ENCODE measurements around the gene CEMIP. TPM values are rescaled to one million over a fixed set of nuclear protein-coding genes. Genes with fewer than 3 reads are reported as not detected.

The CEMIP gene
- polyA plus RNA-seq, 1 experiment: 221 TPM

GRCh38 chr15:80837006-80837405, 57.8 kb downstream of the CEMIP start:
- H3K9me3 ChIP-seq (ENCODE audit: control insufficient read depth, insufficient read depth, low read length): no peaks in the 10 kb centered on the region; the same call in 1 of the 2 replicates
- POLR2A ChIA-PET: no interaction called here
- no peak overlapping the region for H3K27ac ChIP-seq (ENCODE audit: low read depth, low read length)
- H3K27me3 ChIP-seq (ENCODE audit: control insufficient read depth, insufficient read depth, low read length): peaks cover 18% of the 10 kb centered on the region
- no peak for DNase-seq (ENCODE audit: low read depth, low spot score)
- TF ChIP-seq CTCF (IDR thresholded peaks at IDR 0.05; ENCODE audit: low read depth, low read length): no peak
- H3K4me3 ChIP-seq (ENCODE audit: low read depth, low read length): no peak overlapping the region
- CTCF ChIA-PET: no interaction called here

DNA sequence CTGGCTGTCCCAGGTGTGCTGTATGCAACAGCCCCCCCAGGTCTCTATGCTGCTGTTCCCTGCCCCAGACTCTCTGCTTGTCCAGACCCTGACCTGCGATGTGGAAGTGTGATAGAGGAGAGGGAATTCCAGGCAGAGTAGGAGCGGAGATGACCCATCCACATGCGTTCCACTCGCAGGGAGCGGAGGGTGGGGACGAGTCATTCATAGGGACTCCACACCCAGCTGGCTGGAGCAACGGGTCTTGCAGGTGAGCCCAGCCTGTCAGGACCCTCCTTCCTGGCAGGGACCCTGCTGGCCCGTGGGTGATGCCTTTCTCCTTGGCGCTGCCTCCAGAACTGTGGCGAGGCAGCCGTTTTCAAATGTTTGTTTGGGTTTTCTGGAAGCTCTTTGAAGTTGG, 58.8 kb downstream of the CEMIP start:
- H3K27ac ChIP-seq (ENCODE audit: low read depth, low read length): no peak overlapping the region
- no peaks in the 10 kb centered on the region; the same call in 1 of the 2 replicates for H3K9me3 ChIP-seq (ENCODE audit: control insufficient read depth, insufficient read depth, low read length)
- peaks cover 16% of the 10 kb centered on the region for H3K27me3 ChIP-seq (ENCODE audit: control insufficient read depth, insufficient read depth, low read length)
- ChIA-PET CTCF (no interaction called here), POLR2A (no interaction called here)
- H3K4me3 ChIP-seq (ENCODE audit: low read depth, low read length): no peak overlapping the region
- no peak for TF ChIP-seq CTCF (IDR thresholded peaks at IDR 0.05; ENCODE audit: low read depth, low read length)
- DNase-seq (ENCODE audit: low read depth, low spot score): no peak

DNA sequence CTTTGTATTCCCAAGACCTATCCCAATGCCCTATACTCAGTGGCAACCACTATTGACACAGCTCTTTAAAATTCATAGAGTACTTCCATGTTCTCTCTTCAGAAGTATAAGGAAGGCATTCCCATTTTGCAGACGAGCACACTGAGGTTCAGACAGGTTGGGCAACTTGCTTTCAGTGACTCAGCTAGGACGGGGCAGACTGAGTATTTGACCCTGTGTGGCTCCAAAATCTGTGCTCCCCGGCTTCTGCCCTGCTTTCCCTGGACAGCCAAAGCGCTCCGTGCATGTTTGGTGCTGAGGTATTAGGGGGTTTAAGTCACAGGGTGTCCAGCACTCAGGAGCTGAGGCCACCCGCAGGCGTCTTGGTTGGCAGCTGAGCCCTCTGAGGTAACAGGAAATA, 59.5 kb downstream of the CEMIP start:
- no peak for DNase-seq (ENCODE audit: low read depth, low spot score)
- POLR2A ChIA-PET: interaction anchor here (1.0 kb wide), 1 partner anchor 23 kb away, joined by 4 read pairs; no protein-coding TSS in a partner anchor
- TF ChIP-seq CTCF (IDR thresholded peaks at IDR 0.05; ENCODE audit: low read depth, low read length): no peak
- H3K27me3 ChIP-seq (ENCODE audit: control insufficient read depth, insufficient read depth, low read length): peaks cover 16% of the 10 kb centered on the region
- no peaks in the 10 kb centered on the region; the same call in 1 of the 2 replicates for H3K9me3 ChIP-seq (ENCODE audit: control insufficient read depth, insufficient read depth, low read length)
- H3K27ac ChIP-seq (ENCODE audit: low read depth, low read length): no peak overlapping the region
- H3K4me3 ChIP-seq (ENCODE audit: low read depth, low read length): no peak overlapping the region
- CTCF ChIA-PET: no interaction called here

DNA sequence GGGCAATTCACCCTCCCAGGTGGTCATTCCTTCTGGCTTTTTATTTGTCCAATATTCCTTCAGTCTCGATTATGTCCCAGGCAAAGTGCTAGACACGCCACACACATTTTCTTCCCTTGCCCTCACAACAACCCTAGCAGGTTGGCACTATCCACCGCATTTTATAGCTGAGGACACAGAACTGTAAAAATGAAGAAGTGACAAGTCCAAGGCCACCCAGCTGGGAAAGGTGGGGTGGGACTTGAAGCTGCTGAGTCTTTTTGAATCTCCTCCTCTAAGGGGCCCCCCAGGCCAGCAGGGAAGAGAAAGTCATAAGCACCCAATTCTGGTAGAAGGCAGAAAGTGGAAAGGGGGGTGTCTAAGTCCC, 60.6 kb downstream of the CEMIP start:
- Histone ChIP-seq H3K4me3 (ENCODE audit: low read depth, low read length) (no peak overlapping the region), H3K27me3 (ENCODE audit: control insufficient read depth, insufficient read depth, low read length) (peaks cover 19% of the 10 kb centered on the region), H3K9me3 (ENCODE audit: control insufficient read depth, insufficient read depth, low read length) (no peaks in the 10 kb centered on the region; the same call in 1 of the 2 replicates), H3K27ac (ENCODE audit: low read depth, low read length) (no peak overlapping the region)
- POLR2A ChIA-PET: interaction anchor here (1.0 kb wide), 1 partner anchor 22 kb away, joined by 4 read pairs; no protein-coding TSS in a partner anchor
- CTCF ChIA-PET: no interaction called here
- TF ChIP-seq CTCF (IDR thresholded peaks at IDR 0.05; ENCODE audit: low read depth, low read length): no peak
- no peak for DNase-seq (ENCODE audit: low read depth, low spot score)

- H3K27me3 ChIP-seq (ENCODE audit: control insufficient read depth, insufficient read depth, low read length): peaks cover 15% of the 10 kb centered on the region
- H3K27ac ChIP-seq (ENCODE audit: low read depth, low read length): no peak overlapping the region
- CTCF ChIA-PET: no interaction called here
- no peaks in the 10 kb centered on the region; the same call in 1 of the 2 replicates for H3K9me3 ChIP-seq (ENCODE audit: control insufficient read depth, insufficient read depth, low read length)
- no peak overlapping the region for H3K4me3 ChIP-seq (ENCODE audit: low read depth, low read length)
- no peak for DNase-seq (ENCODE audit: low read depth, low spot score)
- POLR2A ChIA-PET: no interaction called here
- no peak for TF ChIP-seq CTCF (IDR thresholded peaks at IDR 0.05; ENCODE audit: low read depth, low read length)
Measured at GRCh38 chr15:80840182-80841130, 61.3 kb downstream of the CEMIP start.
